H9 (cell line): ENCODE results near the gene CUL2. TPM values are rescaled to one million over a fixed set of nuclear protein-coding genes. Genes with fewer than 3 reads are reported as not detected.

Experiments
- DNase-seq: peaks from one replicate; pipeline ENCODE4 v3.0.0-alpha.2; 2017
- H2AFZ ChIP-seq: one replicate; pipeline ENCODE4 v1.6.1; 2013; ENCODE audit warnings: mild to moderate bottlenecking, low read length, control low read depth, moderate library complexity
- H2AK5ac ChIP-seq: 2 replicates; pipeline ENCODE4 v1.6.1; 2013; ENCODE audit warnings: low read length, control low read depth, mixed read lengths; ENCODE audit not compliant: insufficient read length
- H2BK120ac ChIP-seq: one replicate; pipeline ENCODE4 v1.6.1; 2013; ENCODE audit warnings: low read depth, mild to moderate bottlenecking, low read length, control low read depth, inconsistent platforms; ENCODE audit not compliant: poor library complexity, severe bottlenecking
- H2BK12ac ChIP-seq: 2 replicates; pipeline ENCODE4 v1.6.1; 2013; ENCODE audit warnings: low read length, control low read depth, mixed read lengths, low read depth; ENCODE audit not compliant: insufficient read length
- H2BK15ac ChIP-seq: 2 replicates; pipeline ENCODE4 v1.6.1; 2013; ENCODE audit warnings: low read depth, low read length, control low read depth
- H2BK20ac ChIP-seq: one replicate; pipeline ENCODE4 v1.6.1; 2013; ENCODE audit warnings: low read depth, mild to moderate bottlenecking, low read length, control low read depth, inconsistent platforms; ENCODE audit not compliant: poor library complexity, severe bottlenecking
- H2BK5ac ChIP-seq: 2 replicates; pipeline ENCODE4 v1.6.1; 2013; ENCODE audit warnings: low read length, control low read depth, mixed read lengths; ENCODE audit not compliant: insufficient read length
- H3K14ac ChIP-seq: 2 replicates; pipeline ENCODE4 v1.6.1; 2013; ENCODE audit warnings: low read length, control low read depth; ENCODE audit not compliant: insufficient read depth
- H3K18ac ChIP-seq: 2 replicates; pipeline ENCODE4 v1.6.1; 2013; ENCODE audit warnings: low read depth, mild to moderate bottlenecking, mixed read lengths, low read length, control low read depth; ENCODE audit not compliant: insufficient read length
- H3K23ac ChIP-seq: 2 replicates; pipeline ENCODE4 v1.6.1; 2013; ENCODE audit warnings: low read length, control low read depth, mixed read lengths, low read depth; ENCODE audit not compliant: insufficient read length
- H3K23me2 ChIP-seq: 2 replicates; pipeline ENCODE4 v1.6.1; 2013; ENCODE audit warnings: low read depth, mild to moderate bottlenecking, mixed read lengths, low read length, control low read depth; ENCODE audit not compliant: insufficient read length, poor library complexity, severe bottlenecking
- H3K27ac ChIP-seq: 2 replicates; pipeline ENCODE4 v1.5.1; 2013; ENCODE audit warnings: low read length, control low read depth, mixed read lengths, low read depth; ENCODE audit not compliant: insufficient read length
- H3K27me3 ChIP-seq: 2 replicates; pipeline ENCODE4 v1.6.1; 2013; ENCODE audit warnings: low read length, control low read depth, inconsistent platforms; ENCODE audit not compliant: insufficient read depth
- H3K4ac ChIP-seq: 2 replicates; pipeline ENCODE4 v1.6.1; 2013; ENCODE audit warnings: low read depth, mild to moderate bottlenecking, control low read depth, inconsistent platforms, low read length, moderate library complexity
- H3K4me1 ChIP-seq: 2 replicates; pipeline ENCODE4 v1.6.1; 2013; ENCODE audit warnings: low read length, control low read depth, inconsistent platforms; ENCODE audit not compliant: insufficient read depth
- H3K4me2 ChIP-seq: 2 replicates; pipeline ENCODE4 v1.6.1; 2013; ENCODE audit warnings: low read length, control low read depth, mixed read lengths; ENCODE audit not compliant: insufficient read length, insufficient read depth
- H3K56ac ChIP-seq: 2 replicates; pipeline ENCODE4 v1.6.1; 2013; ENCODE audit warnings: low read depth, mild to moderate bottlenecking, mixed read lengths, low read length, control low read depth; ENCODE audit not compliant: insufficient read length
- H3K79me1 ChIP-seq: 2 replicates; pipeline ENCODE4 v1.6.1; 2013; ENCODE audit warnings: low read depth, mild to moderate bottlenecking, moderate library complexity, low read length, control low read depth, inconsistent platforms; ENCODE audit not compliant: insufficient read depth, poor library complexity, severe bottlenecking
- H3K79me2 ChIP-seq: 2 replicates; pipeline ENCODE4 v1.6.1; 2013; ENCODE audit warnings: low read length, control low read depth, inconsistent platforms; ENCODE audit not compliant: insufficient read depth
- H3K9ac ChIP-seq: 2 replicates; pipeline ENCODE4 v1.6.1; 2013; ENCODE audit warnings: low read length, control low read depth, mixed read lengths; ENCODE audit not compliant: insufficient read length; ENCODE audit errors: extremely low read depth
- H3K9me3 ChIP-seq: one replicate; pipeline ENCODE4 v1.6.1; 2013; ENCODE audit warnings: low read depth, low read length, inconsistent platforms; ENCODE audit not compliant: control insufficient read depth
- H3T11ph ChIP-seq: one replicate; pipeline ENCODE4 v1.6.1; 2013; ENCODE audit warnings: mild to moderate bottlenecking, low read length, control low read depth, inconsistent platforms
- H4K20me1 ChIP-seq: one replicate; pipeline ENCODE4 v1.6.1; 2013; ENCODE audit not compliant: control insufficient read depth, insufficient read length, insufficient read depth
- H4K5ac ChIP-seq: 2 replicates; pipeline ENCODE4 v1.6.1; 2013; ENCODE audit warnings: low read depth, mild to moderate bottlenecking, mixed read lengths, low read length, control low read depth; ENCODE audit not compliant: insufficient read length
- H4K8ac ChIP-seq: replicated peaks from 2 replicates; pipeline ENCODE4 v1.6.1; 2013; ENCODE audit warnings: low read length, control low read depth, mixed read lengths, low read depth; ENCODE audit not compliant: insufficient read length
- H4K91ac ChIP-seq: 2 replicates; pipeline ENCODE4 v1.6.1; 2013; ENCODE audit warnings: low read depth, mild to moderate bottlenecking, moderate library complexity, mixed read lengths, low read length, control low read depth; ENCODE audit not compliant: insufficient read length
- H3K27ac Mint-ChIP-seq, 3 experiments: 2 replicates in 2 of 3; 3 replicates in 1 of 3; pipeline ENCODE4 v1.8.0; 2020 to 2021; ENCODE audit warnings: mixed read lengths in 3 of 3, mild to moderate bottlenecking in 1 of 3, moderate library complexity in 1 of 3
- H3K27me3 Mint-ChIP-seq: 2 replicates; pipeline ENCODE4 v1.8.0; 2021; ENCODE audit warnings: low read depth, mild to moderate bottlenecking, moderate library complexity, mixed read lengths
- H3K36me3 Mint-ChIP-seq, 3 experiments: 2 replicates in 2 of 3; 3 replicates in 1 of 3; pipeline ENCODE4 v1.8.0; 2020 to 2021; ENCODE audit warnings: low read depth in 3 of 3, mixed read lengths in 3 of 3; ENCODE audit not compliant: insufficient read depth in 1 of 3
- H3K4me1 Mint-ChIP-seq, 2 experiments: 2 replicates each; pipeline ENCODE4 v1.8.0; 2020; ENCODE audit warnings: mixed read lengths in 2 of 2
- H3K4me3 Mint-ChIP-seq, 2 experiments: 2 replicates in 1 of 2; 3 replicates in 1 of 2; pipeline ENCODE4 v1.8.0; 2020 to 2021; ENCODE audit warnings: mild to moderate bottlenecking in 2 of 2, mixed read lengths in 2 of 2, moderate library complexity in 1 of 2
- H3K9me3 Mint-ChIP-seq, 2 experiments: 2 replicates in 1 of 2; 3 replicates in 1 of 2; pipeline ENCODE4 v1.8.0; 2020; ENCODE audit warnings: mild to moderate bottlenecking in 2 of 2, mixed read lengths in 2 of 2, moderate library complexity in 1 of 2
- WGBS: extraction: QIAGEN DNeasy Blood & Tissue Kit; methylation state at CpG from one replicate; pipeline ENCODE4 v1.1.7; 2013; ENCODE audit warnings: missing lambda C conversion rate, low lambda C conversion rate, mixed read lengths; ENCODE audit not compliant: insufficient read length; ENCODE audit errors: extremely low coverage; 5-methylcytosine and 5-hydroxymethylcytosine counted together
- total RNA-seq: library from RNA; stranded (reverse); gene quantifications from 2 replicates; pipeline ENCODE4 v1.2.1, GENCODE V29; 2021
- TF ChIP-seq, protein P1 (sequence below): fragments of 200-600 bp; sonication (generic); conservative IDR thresholded peaks from 3 replicates; pipeline ENCODE4 v1.8.0; 2021; ENCODE audit warnings: antibody characterized with exemption, mild to moderate bottlenecking

Gene CUL2
- total RNA-seq, 1 experiment from 2014 or later: 43.3 TPM

DNA sequence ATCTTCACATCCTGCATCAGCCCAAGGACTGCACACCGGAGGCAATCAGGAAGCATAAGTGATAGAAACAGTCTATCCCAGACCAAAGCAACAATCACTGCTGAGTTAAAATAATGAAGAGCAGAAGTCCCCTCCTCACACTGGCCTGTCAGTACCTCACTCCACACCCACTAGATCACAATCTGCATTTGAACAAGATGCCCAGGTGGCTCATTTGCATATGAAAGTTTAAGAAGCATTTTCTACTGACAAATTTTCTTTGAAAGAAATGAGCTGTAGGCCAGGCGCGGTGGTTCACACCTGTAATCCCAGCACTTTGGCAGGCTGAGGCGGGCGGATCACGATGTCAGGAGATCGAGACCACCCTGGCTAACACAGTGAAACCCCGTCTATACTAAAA lies 77.4 kb downstream of the CUL2 start:
- no peak overlapping the region for H4K8ac ChIP-seq
- WGBS: no CpG with 5 or more reads among the region's 8 CpGs
- H2BK15ac ChIP-seq: no peak overlapping the region
- H2AFZ ChIP-seq: no peak overlapping the region
- no peak overlapping the region for H2BK120ac ChIP-seq
- H3K4me1 Mint-ChIP-seq: peaks cover 23 to 24% of the 10 kb centered on the region in 2 experiments
- H3K14ac ChIP-seq: no peak overlapping the region
- H3K23me2 ChIP-seq: no peaks in the 10 kb centered on the region
- no peak overlapping the region for H3K18ac ChIP-seq
- no peak overlapping the region for H4K5ac ChIP-seq
- H2BK20ac ChIP-seq: no peak overlapping the region
- peaks cover 2% of the 10 kb centered on the region; the same call in 1 of the 2 replicates for H3K4me1 ChIP-seq
- H3K4me3 Mint-ChIP-seq: no peak overlapping the region; a peak in 2 of 5 replicates
- H3K56ac ChIP-seq: no peak overlapping the region
- H3K36me3 Mint-ChIP-seq: peaks cover 5 to 37% (median 28%) of the 10 kb centered on the region in 3 experiments; a peak in 6 of 7 replicates
- no peak overlapping the region for H2AK5ac ChIP-seq
- no peak overlapping the region for H4K91ac ChIP-seq
- H3K9me3 ChIP-seq: no peaks in the 10 kb centered on the region
- no peak overlapping the region for H2BK5ac ChIP-seq
- H2BK12ac ChIP-seq: no peak overlapping the region
- H3K79me2 ChIP-seq: no peaks in the 10 kb centered on the region
- H3K9ac ChIP-seq: no peak overlapping the region
- H4K20me1 ChIP-seq: no peaks in the 10 kb centered on the region
- no peak overlapping the region for H3T11ph ChIP-seq
- TF ChIP-seq, protein P1, sequence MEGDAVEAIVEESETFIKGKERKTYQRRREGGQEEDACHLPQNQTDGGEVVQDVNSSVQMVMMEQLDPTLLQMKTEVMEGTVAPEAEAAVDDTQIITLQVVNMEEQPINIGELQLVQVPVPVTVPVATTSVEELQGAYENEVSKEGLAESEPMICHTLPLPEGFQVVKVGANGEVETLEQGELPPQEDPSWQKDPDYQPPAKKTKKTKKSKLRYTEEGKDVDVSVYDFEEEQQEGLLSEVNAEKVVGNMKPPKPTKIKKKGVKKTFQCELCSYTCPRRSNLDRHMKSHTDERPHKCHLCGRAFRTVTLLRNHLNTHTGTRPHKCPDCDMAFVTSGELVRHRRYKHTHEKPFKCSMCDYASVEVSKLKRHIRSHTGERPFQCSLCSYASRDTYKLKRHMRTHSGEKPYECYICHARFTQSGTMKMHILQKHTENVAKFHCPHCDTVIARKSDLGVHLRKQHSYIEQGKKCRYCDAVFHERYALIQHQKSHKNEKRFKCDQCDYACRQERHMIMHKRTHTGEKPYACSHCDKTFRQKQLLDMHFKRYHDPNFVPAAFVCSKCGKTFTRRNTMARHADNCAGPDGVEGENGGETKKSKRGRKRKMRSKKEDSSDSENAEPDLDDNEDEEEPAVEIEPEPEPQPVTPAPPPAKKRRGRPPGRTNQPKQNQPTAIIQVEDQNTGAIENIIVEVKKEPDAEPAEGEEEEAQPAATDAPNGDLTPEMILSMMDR: no peak
- H3K27me3 ChIP-seq: no peaks in the 10 kb centered on the region
- no peaks in the 10 kb centered on the region for H3K27me3 Mint-ChIP-seq
- H3K27ac Mint-ChIP-seq: peak overlapping the region; percentile 62 to 74 (median 70); a peak in 4 of 7 replicates
- H3K79me1 ChIP-seq: no peaks in the 10 kb centered on the region
- no peak overlapping the region for H3K27ac ChIP-seq
- H3K9me3 Mint-ChIP-seq: no peaks in the 10 kb centered on the region
- H3K4ac ChIP-seq: no peak overlapping the region
- no peak overlapping the region for H3K23ac ChIP-seq
- DNase-seq: peak; percentile 74
- H3K4me2 ChIP-seq: peak overlapping the region; percentile 55
